ENCODE measurements around the gene SH3RF1.

The SH3RF1 gene

DNA sequence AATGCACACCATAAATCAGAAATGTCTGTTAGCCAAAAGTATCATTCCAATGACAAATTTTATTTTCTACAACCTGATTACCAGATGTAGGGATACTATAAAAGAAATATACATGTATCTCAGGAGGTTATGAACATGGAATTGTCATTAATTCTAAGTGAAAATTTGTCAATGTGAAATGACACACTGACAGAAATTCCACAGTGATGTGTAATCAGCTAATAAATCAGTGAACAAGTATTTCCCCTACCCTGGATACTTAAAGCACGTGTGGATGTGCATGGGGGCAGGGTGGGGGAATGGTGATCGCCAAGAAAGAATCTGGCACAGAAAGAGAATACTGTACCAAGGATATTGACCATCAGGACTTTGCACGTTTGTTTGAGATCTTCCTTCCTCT lies 123.6 kb downstream of the SH3RF1 start:
- FAIRE-seq (peak; percentile 9), DNase-seq (ENCODE audit: insufficient read length, low spot score) (no peak)

DNA sequence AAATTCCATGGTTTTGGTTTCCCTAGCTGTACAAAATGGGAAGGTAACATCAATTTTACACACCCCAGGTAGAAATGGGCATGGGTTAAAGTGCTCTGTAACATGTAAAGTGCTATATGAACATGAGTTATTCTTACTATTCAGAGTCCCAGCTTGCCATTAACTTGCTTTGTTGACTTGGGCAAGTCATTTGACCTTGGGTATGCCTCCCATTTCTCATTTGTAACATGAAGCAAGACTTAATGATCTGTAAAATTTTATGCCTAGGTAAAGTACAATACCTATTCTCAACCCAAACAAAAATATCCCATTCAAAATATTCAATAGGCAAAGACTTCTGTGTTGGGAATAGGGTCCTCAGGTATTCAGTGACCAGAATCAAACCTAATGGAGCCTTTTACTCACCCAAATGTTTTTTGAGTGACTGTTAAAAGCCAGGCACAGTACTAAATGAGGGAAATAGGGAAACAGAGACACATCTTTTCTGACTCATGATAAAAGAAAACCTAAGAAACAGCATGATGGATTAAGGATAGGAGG lies 126.6 kb downstream of the SH3RF1 start:
- DNase-seq (ENCODE audit: insufficient read length, low spot score): no peak
- peak; percentile 51 for FAIRE-seq
- TF ChIP-seq SPI1 (IDR thresholded peaks at IDR 0.05; ENCODE audit: low read depth, low read length) (no peak), POU2F2 (IDR thresholded peaks at IDR 0.05; ENCODE audit: low read depth, low read length) (no peak), POLR2AphosphoS5 (IDR thresholded peaks at IDR 0.05; ENCODE audit: low read depth, low read length) (no peak), TAF1 (IDR thresholded peaks at IDR 0.05; ENCODE audit: low read depth, low read length) (no peak), POLR2A (IDR thresholded peaks at IDR 0.05; ENCODE audit: low read depth, low read length) (no peak), PAX5 (IDR thresholded peaks at IDR 0.05; ENCODE audit: insufficient read depth, low read length, severe bottlenecking) (no peak)

More for the DNA sequence above, 123.6 kb downstream of the SH3RF1 start:
- TF ChIP-seq SPI1 (IDR thresholded peaks at IDR 0.05; ENCODE audit: low read depth, low read length): no peak
- no peak for TF ChIP-seq TAF1 (IDR thresholded peaks at IDR 0.05; ENCODE audit: low read depth, low read length)
- TF ChIP-seq PAX5 (IDR thresholded peaks at IDR 0.05; ENCODE audit: insufficient read depth, low read length, severe bottlenecking): no peak
- no peak for TF ChIP-seq POLR2AphosphoS5 (IDR thresholded peaks at IDR 0.05; ENCODE audit: low read depth, low read length)
- TF ChIP-seq POU2F2 (IDR thresholded peaks at IDR 0.05; ENCODE audit: low read depth, low read length): no peak
- no peak for TF ChIP-seq POLR2A (IDR thresholded peaks at IDR 0.05; ENCODE audit: low read depth, low read length)

DNA sequence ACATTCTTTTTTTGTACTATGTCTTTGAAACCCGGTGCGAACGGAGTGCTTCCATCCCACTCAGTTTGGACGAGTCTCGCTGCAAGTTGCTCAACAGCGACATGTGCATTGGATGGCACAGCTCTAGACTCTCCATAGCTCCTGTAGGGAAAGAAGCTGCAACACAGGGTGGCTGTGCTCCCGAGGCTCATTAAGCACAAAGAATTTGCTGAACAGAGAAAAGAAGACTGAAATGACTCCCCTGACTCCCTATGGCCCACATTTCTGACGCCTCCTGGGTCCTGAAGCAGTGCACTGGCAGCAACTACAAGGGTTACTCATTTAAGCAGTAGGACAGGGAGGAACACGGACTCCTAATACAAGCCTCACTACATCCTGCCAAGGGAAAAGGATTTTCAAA lies 127.4 kb downstream of the SH3RF1 start:
- TF ChIP-seq TAF1 (IDR thresholded peaks at IDR 0.05; ENCODE audit: low read depth, low read length): no peak
- no peak for DNase-seq (ENCODE audit: insufficient read length, low spot score)
- FAIRE-seq: no peak

DNA sequence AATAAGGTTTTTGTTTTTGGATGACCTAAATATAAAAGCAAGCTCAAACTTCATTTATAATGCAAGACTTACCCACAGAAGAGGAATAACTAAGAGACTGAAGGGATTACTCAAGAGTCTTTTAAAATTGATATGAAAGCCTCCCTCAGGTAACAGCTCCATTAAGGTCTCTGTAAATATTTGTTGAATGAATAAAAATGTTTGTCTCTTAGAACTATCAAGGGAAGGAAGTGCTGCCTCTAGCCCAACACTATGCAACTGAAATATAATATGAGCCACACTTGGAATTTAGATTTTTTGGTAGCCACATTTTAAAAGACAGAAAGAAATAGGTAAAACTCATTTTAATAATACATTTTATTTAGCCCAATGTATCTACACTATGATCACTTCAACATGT lies 127.8 kb downstream of the SH3RF1 start:
- FAIRE-seq (no peak), DNase-seq (ENCODE audit: insufficient read length, low spot score) (no peak)
- TF ChIP-seq TAF1 (IDR thresholded peaks at IDR 0.05; ENCODE audit: low read depth, low read length): no peak
- no peak for TF ChIP-seq POU2F2 (IDR thresholded peaks at IDR 0.05; ENCODE audit: low read depth, low read length)
- TF ChIP-seq POLR2AphosphoS5 (IDR thresholded peaks at IDR 0.05; ENCODE audit: low read depth, low read length): no peak
- no peak for TF ChIP-seq SPI1 (IDR thresholded peaks at IDR 0.05; ENCODE audit: low read depth, low read length)
- no peak for TF ChIP-seq PAX5 (IDR thresholded peaks at IDR 0.05; ENCODE audit: insufficient read depth, low read length, severe bottlenecking)
- no peak for TF ChIP-seq POLR2A (IDR thresholded peaks at IDR 0.05; ENCODE audit: low read depth, low read length)

DNA sequence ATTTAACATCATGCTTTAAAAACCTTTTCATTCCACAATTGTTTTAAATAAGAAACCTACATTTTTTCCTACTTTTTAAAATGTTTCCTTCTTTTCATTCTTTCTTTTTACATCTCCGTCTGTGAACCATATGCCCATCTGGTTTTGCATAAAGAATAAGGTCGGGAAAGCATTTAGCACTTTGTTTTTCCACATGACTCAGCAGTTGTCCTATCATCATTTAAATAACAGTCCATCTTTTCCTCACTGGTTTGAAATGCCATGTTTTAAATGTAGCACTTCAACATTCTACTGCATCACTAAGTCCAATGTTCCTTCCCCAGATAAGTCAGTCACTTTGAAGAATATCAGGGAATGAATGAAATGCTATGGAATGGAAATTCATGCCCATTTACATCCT lies 128.4 kb downstream of the SH3RF1 start:
- TF ChIP-seq POU2F2 (IDR thresholded peaks at IDR 0.05; ENCODE audit: low read depth, low read length): no peak
- no peak for TF ChIP-seq TAF1 (IDR thresholded peaks at IDR 0.05; ENCODE audit: low read depth, low read length)
- no peak for TF ChIP-seq POLR2A (IDR thresholded peaks at IDR 0.05; ENCODE audit: low read depth, low read length)
- no peak for TF ChIP-seq SPI1 (IDR thresholded peaks at IDR 0.05; ENCODE audit: low read depth, low read length)
- TF ChIP-seq POLR2AphosphoS5 (IDR thresholded peaks at IDR 0.05; ENCODE audit: low read depth, low read length): no peak
- no peak for TF ChIP-seq PAX5 (IDR thresholded peaks at IDR 0.05; ENCODE audit: insufficient read depth, low read length, severe bottlenecking)
- FAIRE-seq (peak; percentile 78), DNase-seq (ENCODE audit: insufficient read length, low spot score) (no peak)

DNA sequence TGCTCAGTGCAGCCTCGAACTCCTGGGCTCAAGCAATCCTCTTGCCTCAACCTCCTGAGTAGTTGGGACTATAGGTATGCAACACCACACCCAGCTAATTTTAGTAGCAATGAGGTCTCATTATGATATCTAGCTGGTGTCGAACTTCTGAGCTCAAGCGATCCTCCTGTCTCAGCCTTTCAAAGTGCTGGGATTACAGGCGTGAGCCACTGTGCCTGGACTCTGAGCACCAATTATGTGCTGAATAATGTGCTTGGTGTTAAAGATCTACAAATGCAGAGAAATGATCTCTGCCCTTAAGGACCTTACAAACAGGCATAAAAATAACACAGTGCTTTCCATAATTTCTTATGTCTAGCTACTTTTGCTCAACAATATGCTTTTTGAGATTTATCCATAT lies 131.7 kb downstream of the SH3RF1 start:
- DNase-seq (ENCODE audit: insufficient read length, low spot score): no peak
- no peak for FAIRE-seq
- TF ChIP-seq POU2F2 (IDR thresholded peaks at IDR 0.05; ENCODE audit: low read depth, low read length) (no peak), POLR2A (IDR thresholded peaks at IDR 0.05; ENCODE audit: low read depth, low read length) (no peak), POLR2AphosphoS5 (IDR thresholded peaks at IDR 0.05; ENCODE audit: low read depth, low read length) (no peak), PAX5 (IDR thresholded peaks at IDR 0.05; ENCODE audit: insufficient read depth, low read length, severe bottlenecking) (no peak), TAF1 (IDR thresholded peaks at IDR 0.05; ENCODE audit: low read depth, low read length) (no peak), SPI1 (IDR thresholded peaks at IDR 0.05; ENCODE audit: low read depth, low read length) (no peak)

DNA sequence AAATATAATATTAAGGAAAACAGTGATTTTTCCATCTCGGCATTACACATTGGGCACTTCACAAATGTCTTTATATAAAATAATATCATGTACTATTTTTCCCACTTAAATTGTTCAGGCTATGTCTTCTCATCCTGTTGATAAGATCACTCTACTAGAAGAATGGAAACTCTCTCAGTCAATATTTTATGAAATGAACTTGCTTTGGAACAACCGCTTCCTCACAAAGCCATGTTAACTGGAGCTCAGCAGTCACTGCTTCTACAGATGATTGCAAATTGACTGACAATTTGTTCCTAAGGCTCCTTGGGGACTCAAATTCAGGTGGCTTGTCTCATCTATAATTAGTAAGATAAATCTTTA lies 133.2 kb downstream of the SH3RF1 start:
- DNase-seq (ENCODE audit: insufficient read length, low spot score) (no peak), FAIRE-seq (no peak)
- TF ChIP-seq POLR2A (IDR thresholded peaks at IDR 0.05; ENCODE audit: low read depth, low read length): no peak
- no peak for TF ChIP-seq POU2F2 (IDR thresholded peaks at IDR 0.05; ENCODE audit: low read depth, low read length)
- TF ChIP-seq POLR2AphosphoS5 (IDR thresholded peaks at IDR 0.05; ENCODE audit: low read depth, low read length): no peak
- TF ChIP-seq SPI1 (IDR thresholded peaks at IDR 0.05; ENCODE audit: low read depth, low read length): no peak
- no peak for TF ChIP-seq PAX5 (IDR thresholded peaks at IDR 0.05; ENCODE audit: insufficient read depth, low read length, severe bottlenecking)
- no peak for TF ChIP-seq TAF1 (IDR thresholded peaks at IDR 0.05; ENCODE audit: low read depth, low read length)

DNA sequence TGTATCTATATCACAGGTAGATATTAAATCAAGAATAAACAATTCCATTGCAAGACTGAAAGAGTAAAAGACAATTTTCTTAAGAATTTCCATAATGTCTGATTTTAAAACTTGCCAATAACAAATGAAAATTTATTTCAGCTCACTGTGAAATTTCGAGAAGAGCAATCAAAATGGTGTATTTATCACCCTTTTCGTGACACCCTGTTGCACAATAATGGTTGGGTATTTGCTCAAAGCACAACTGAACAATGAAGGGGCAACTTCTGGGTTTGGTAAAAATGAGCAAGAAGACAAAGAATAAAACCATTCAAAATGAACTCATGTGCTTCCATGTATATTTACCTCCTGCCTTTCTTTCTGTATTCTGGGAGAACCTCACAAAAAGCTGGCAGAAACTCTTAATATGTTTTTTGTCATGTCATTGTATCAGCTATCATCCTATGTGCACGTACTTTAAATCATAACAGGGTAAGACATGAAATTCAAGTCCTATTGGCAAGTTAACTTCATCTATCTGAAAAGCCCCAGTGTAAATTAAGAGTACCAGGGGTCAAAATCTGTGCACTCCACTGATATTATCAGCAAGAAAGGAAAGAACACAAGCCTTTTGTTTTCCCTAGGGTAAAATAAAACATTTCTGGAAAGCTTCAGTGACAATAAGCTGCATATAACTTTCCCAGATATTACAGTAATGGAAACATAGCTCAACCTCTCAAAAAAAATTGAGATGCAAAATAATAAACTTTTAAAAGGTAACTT lies 133.8 kb downstream of the SH3RF1 start:
- TF ChIP-seq POLR2A (IDR thresholded peaks at IDR 0.05; ENCODE audit: low read depth, low read length) (no peak), PAX5 (IDR thresholded peaks at IDR 0.05; ENCODE audit: insufficient read depth, low read length, severe bottlenecking) (no peak), TAF1 (IDR thresholded peaks at IDR 0.05; ENCODE audit: low read depth, low read length) (no peak), SPI1 (IDR thresholded peaks at IDR 0.05; ENCODE audit: low read depth, low read length) (no peak), POLR2AphosphoS5 (IDR thresholded peaks at IDR 0.05; ENCODE audit: low read depth, low read length) (no peak), POU2F2 (IDR thresholded peaks at IDR 0.05; ENCODE audit: low read depth, low read length) (no peak)
- FAIRE-seq (no peak), DNase-seq (ENCODE audit: insufficient read length, low spot score) (no peak)

DNA sequence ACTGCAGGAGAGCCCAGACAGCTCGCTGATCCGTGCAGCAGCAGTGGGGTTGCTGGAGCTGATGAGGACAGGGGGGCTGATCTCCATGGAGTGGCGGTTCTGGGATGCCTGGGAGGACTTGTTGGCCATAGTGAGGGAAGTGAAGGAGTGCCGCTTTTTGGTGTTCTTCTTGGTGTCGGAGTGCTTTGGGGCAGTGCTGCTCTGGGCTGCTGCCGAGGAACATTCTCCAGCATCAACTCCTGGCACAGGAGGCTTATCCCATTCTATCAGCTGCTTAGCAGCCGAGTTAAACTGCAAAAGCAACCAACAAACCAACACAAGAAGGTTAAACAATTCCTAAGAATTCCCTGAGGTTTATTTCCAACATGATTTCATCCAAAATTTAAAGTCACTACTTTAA lies 134.4 kb downstream of the SH3RF1 start:
- no peak for TF ChIP-seq PAX5 (IDR thresholded peaks at IDR 0.05; ENCODE audit: insufficient read depth, low read length, severe bottlenecking)
- TF ChIP-seq POLR2A (IDR thresholded peaks at IDR 0.05; ENCODE audit: low read depth, low read length): no peak
- TF ChIP-seq POLR2AphosphoS5 (IDR thresholded peaks at IDR 0.05; ENCODE audit: low read depth, low read length): no peak
- no peak for TF ChIP-seq SPI1 (IDR thresholded peaks at IDR 0.05; ENCODE audit: low read depth, low read length)
- no peak for TF ChIP-seq POU2F2 (IDR thresholded peaks at IDR 0.05; ENCODE audit: low read depth, low read length)
- TF ChIP-seq TAF1 (IDR thresholded peaks at IDR 0.05; ENCODE audit: low read depth, low read length): no peak
- FAIRE-seq (no peak), DNase-seq (ENCODE audit: insufficient read length, low spot score) (no peak)

DNA sequence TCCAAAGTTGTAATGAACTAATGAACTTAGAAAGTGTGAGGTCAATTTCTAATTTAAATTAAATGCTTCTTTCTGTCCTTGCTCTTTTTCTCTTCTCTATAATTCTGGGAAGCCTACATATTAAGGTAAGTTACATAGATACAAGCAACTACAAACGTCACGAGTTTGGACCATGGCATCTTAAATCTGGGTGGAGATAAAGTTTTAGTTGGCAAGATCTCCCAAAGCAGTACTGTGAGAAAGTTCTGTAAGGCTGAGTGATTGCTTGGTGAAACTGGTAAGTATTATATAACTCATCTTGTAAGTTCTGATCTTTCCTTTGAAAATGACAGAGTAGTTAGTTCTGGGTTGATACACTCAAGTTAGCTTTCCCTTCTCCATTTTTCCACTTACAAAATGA lies 135.0 kb downstream of the SH3RF1 start:
- FAIRE-seq: no peak

More for the DNA sequence above, 135.0 kb downstream of the SH3RF1 start:
- no peak for DNase-seq (ENCODE audit: insufficient read length, low spot score)
- TF ChIP-seq POLR2A (IDR thresholded peaks at IDR 0.05; ENCODE audit: low read depth, low read length): no peak
- no peak for TF ChIP-seq SPI1 (IDR thresholded peaks at IDR 0.05; ENCODE audit: low read depth, low read length)
- TF ChIP-seq POU2F2 (IDR thresholded peaks at IDR 0.05; ENCODE audit: low read depth, low read length): no peak
- no peak for TF ChIP-seq POLR2AphosphoS5 (IDR thresholded peaks at IDR 0.05; ENCODE audit: low read depth, low read length)
- TF ChIP-seq TAF1 (IDR thresholded peaks at IDR 0.05; ENCODE audit: low read depth, low read length): no peak
- no peak for TF ChIP-seq PAX5 (IDR thresholded peaks at IDR 0.05; ENCODE audit: insufficient read depth, low read length, severe bottlenecking)

Data from GM12891 (cell line).